GM18505 (cell line): Measurements from ENCODE around the gene ZBTB4.

Source experiments
- ATAC-seq: cut with Tn5 transposase; IDR thresholded peaks from one replicate; pipeline ENCODE4 v1.9.1; 2021; ENCODE audit not compliant: unreplicated experiment
- POLR2A ChIP-seq: IDR thresholded peaks from 4 replicates; pipeline ENCODE4 v1.6.1; 2011; ENCODE audit warnings: borderline replicate concordance; ENCODE audit not compliant: insufficient read depth, insufficient read length; ENCODE audit errors: extremely low read depth

ZBTB4 gene, protein sequence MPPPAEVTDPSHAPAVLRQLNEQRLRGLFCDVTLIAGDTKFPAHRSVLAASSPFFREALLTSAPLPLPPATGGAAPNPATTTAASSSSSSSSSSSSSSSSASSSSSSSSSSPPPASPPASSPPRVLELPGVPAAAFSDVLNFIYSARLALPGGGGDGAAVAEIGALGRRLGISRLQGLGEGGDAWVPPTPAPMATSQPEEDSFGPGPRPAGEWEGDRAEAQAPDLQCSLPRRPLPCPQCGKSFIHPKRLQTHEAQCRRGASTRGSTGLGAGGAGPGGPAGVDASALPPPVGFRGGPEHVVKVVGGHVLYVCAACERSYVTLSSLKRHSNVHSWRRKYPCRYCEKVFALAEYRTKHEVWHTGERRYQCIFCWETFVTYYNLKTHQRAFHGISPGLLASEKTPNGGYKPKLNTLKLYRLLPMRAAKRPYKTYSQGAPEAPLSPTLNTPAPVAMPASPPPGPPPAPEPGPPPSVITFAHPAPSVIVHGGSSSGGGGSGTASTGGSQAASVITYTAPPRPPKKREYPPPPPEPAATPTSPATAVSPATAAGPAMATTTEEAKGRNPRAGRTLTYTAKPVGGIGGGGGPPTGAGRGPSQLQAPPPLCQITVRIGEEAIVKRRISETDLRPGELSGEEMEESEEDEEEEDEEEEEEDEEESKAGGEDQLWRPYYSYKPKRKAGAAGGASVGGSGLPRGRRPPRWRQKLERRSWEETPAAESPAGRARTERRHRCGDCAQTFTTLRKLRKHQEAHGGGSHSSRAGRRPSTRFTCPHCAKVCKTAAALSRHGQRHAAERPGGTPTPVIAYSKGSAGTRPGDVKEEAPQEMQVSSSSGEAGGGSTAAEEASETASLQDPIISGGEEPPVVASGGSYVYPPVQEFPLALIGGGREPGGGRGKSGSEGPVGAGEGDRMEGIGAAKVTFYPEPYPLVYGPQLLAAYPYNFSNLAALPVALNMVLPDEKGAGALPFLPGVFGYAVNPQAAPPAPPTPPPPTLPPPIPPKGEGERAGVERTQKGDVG

GRCh38 chr17:7479213-7480088, at the start of gene ZBTB4:
Gene ZBTB4, minus strand, starts transcription at chr17:7479631. Its CDS starts 12,830 bp downstream, at chr17:7466801.
- TF ChIP-seq POLR2A = peak; percentile 49
- ATAC-seq = no peak

DNA sequence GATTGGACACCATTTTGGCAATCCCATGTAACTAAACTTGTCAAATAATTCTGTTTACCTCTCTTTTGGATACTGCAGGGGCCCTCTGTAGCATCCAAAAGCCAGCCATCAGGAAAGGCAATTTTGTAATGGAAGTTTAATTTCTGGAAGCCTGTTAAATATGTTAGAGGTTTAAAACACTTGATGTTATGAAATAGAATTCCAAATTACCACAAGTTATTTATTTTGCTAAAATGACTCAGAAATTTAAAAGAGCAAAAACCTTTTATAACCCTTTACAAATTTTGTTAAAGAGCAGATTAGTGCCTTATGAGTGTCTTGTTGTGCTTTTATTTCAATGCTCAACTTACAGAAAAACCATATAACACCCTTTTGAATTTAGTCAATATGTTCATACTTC, 49.4 kb upstream of the ZBTB4 start:
- ATAC-seq = no peak
- TF ChIP-seq POLR2A = no peak

DNA sequence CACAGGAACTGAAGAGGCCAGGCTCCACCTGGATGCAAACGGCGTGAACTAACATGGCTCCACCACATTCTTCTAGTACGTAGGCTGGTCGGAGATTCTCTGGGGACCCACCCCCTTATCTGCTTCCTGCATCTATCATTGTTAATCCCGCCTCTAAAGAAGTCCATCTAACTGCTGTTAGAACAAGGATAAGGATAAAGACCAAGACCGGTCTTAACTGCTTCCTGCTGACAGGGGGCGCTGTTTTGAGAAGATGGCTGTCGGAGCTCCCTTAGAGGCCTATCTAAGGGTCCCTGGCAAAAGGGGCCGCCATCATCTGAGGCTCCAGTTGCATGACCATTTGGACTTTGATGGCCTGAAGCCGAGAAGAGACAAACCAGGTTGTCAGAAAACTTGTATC, 43.6 kb upstream of the ZBTB4 start:
- no peak for TF ChIP-seq POLR2A
- no peak for ATAC-seq

DNA sequence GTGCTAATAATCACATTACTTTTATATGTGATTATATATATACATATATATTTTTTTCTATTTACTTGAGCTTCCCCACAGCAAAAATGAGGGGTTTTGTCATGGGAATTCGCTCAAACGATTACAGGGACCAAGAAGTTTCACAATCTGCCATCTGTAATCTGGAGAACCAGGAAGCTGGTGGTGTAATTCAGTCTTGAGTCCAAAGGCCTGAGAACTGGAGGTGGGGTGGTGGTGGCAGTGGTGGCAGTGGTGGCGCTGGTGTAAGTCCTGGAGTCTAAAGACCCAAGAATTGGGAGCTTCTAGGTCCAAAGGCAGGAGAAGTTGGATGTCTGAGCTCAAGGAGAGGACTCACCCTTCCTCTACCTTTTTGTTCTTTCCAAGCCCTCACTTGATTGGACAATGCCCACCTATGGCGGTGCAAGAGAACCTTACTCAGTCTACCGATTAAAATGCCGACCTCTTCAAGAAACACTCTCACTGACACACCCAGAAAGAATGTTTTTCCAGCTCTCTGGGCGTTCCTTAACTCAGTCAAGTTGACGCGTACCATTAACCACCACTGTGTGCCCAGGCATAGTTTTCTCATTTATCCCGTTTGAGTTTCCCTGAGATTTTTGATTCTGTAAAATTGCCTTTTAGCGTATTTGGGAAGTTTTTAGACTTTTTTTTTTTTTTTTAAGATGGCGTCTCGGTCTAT, 36.6 kb upstream of the ZBTB4 start:
- TF ChIP-seq POLR2A = no peak
- ATAC-seq = no peak

- TF ChIP-seq POLR2A = no peak
- no peak for ATAC-seq
Observed at GRCh38 chr17:7513850-7514419, 34.5 kb upstream of the ZBTB4 start.

DNA sequence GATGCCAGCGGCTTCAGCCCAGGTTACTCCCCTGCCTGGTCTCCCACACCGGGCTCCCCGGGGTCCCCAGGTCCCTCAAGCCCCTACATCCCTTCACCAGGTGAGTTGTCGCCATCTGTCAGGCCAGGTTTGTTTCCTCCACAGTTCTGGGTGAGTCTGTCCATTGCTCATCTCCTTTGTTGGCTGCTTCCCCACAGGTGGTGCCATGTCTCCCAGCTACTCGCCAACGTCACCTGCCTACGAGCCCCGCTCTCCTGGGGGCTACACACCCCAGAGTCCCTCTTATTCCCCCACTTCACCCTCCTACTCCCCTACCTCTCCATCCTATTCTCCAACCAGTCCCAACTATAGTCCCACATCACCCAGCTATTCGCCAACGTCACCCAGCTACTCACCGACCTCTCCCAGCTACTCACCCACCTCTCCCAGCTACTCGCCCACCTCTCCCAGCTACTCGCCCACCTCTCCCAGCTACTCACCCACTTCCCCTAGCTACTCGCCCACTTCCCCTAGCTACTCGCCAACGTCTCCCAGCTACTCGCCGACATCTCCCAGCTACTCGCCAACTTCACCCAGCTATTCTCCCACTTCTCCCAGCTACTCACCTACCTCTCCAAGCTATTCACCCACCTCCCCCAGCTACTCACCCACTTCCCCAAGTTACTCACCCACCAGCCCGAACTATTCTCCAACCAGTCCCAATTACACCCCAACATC, 33.6 kb upstream of the ZBTB4 start:
- TF ChIP-seq POLR2A = no peak
- no peak for ATAC-seq

GRCh38 chr17:7512105-7512504, 32.7 kb upstream of the ZBTB4 start:
- TF ChIP-seq POLR2A = no peak
- ATAC-seq = no peak

- no peak for ATAC-seq
- no peak for TF ChIP-seq POLR2A
Observed at GRCh38 chr17:7511108-7511507, 31.7 kb upstream of the ZBTB4 start.

GRCh38 chr17:7509937-7510336, 30.5 kb upstream of the ZBTB4 start:
- no peak for TF ChIP-seq POLR2A
- ATAC-seq = no peak

- TF ChIP-seq POLR2A = no peak
- ATAC-seq = no peak
Observed at GRCh38 chr17:7508846-7509245, 29.4 kb upstream of the ZBTB4 start.

GRCh38 chr17:7508145-7508544, 28.7 kb upstream of the ZBTB4 start:
- no peak for TF ChIP-seq POLR2A
- ATAC-seq = no peak
